ENCODE data around the gene MRFAP1.

MRFAP1 gene

GRCh38 chr4:6594826-6595355 is 45.6 kb upstream of the MRFAP1 start:
- Mint-ChIP-seq H3K36me3 (ENCODE audit: low read depth) (no peaks in the 10 kb centered on the region), H3K27ac (no peak overlapping the region), H3K4me3 (no peak overlapping the region), H3K4me1 (no peaks in the 10 kb centered on the region), H3K27me3 (ENCODE audit: low read depth) (peaks cover 3% of the 10 kb centered on the region), H3K9me3 (no peaks in the 10 kb centered on the region)
- no peak for TF ChIP-seq CTCF (IDR thresholded peaks at IDR 0.05; ENCODE audit: unreplicated experiment in 3 of 3)

- no peaks in the 10 kb centered on the region for H3K9me3 Mint-ChIP-seq
- no peaks in the 10 kb centered on the region for H3K4me1 Mint-ChIP-seq
These were observed 44.5 kb upstream of the MRFAP1 start for GRCh38 chr4:6595897-6596537.

GRCh38 chr4:6596948-6597347 is 43.5 kb upstream of the MRFAP1 start:
- H3K27ac Mint-ChIP-seq, result no peak overlapping the region
- TF ChIP-seq CTCF (IDR thresholded peaks at IDR 0.05; ENCODE audit: unreplicated experiment in 3 of 3), result no peak
- peaks cover 4% of the 10 kb centered on the region for H3K36me3 Mint-ChIP-seq (ENCODE audit: low read depth)
- no peaks in the 10 kb centered on the region for H3K9me3 Mint-ChIP-seq
- no peaks in the 10 kb centered on the region for H3K4me1 Mint-ChIP-seq
- H3K4me3 Mint-ChIP-seq, result no peak overlapping the region
- no peaks in the 10 kb centered on the region for H3K27me3 Mint-ChIP-seq (ENCODE audit: low read depth)

More at GRCh38 chr4:6595897-6596537, 44.5 kb upstream of the MRFAP1 start:
- no peak for TF ChIP-seq CTCF (IDR thresholded peaks at IDR 0.05; ENCODE audit: unreplicated experiment in 3 of 3)
- Mint-ChIP-seq H3K27me3 (ENCODE audit: low read depth) (peaks cover 3% of the 10 kb centered on the region), H3K36me3 (ENCODE audit: low read depth) (no peaks in the 10 kb centered on the region), H3K4me3 (no peak overlapping the region), H3K27ac (no peak overlapping the region)

GRCh38 chr4:6598127-6598526 is 42.4 kb upstream of the MRFAP1 start:
- peaks cover 6% of the 10 kb centered on the region for H3K36me3 Mint-ChIP-seq (ENCODE audit: low read depth)
- H3K4me1 Mint-ChIP-seq, result no peaks in the 10 kb centered on the region
- H3K4me3 Mint-ChIP-seq, result no peak overlapping the region
- no peaks in the 10 kb centered on the region for H3K9me3 Mint-ChIP-seq
- no peak overlapping the region for H3K27ac Mint-ChIP-seq
- no peaks in the 10 kb centered on the region for H3K27me3 Mint-ChIP-seq (ENCODE audit: low read depth)
- TF ChIP-seq CTCF (IDR thresholded peaks at IDR 0.05; ENCODE audit: unreplicated experiment in 3 of 3), result no peak

GRCh38 chr4:6598641-6599040 is 41.8 kb upstream of the MRFAP1 start:
- H3K27me3 Mint-ChIP-seq (ENCODE audit: low read depth), result no peaks in the 10 kb centered on the region
- no peak for TF ChIP-seq CTCF (IDR thresholded peaks at IDR 0.05; ENCODE audit: unreplicated experiment in 3 of 3)
- no peaks in the 10 kb centered on the region for H3K9me3 Mint-ChIP-seq
- H3K27ac Mint-ChIP-seq, result no peak overlapping the region
- H3K4me3 Mint-ChIP-seq, result no peak overlapping the region
- no peaks in the 10 kb centered on the region for H3K4me1 Mint-ChIP-seq
- peaks cover 9% of the 10 kb centered on the region for H3K36me3 Mint-ChIP-seq (ENCODE audit: low read depth)

- peaks cover 37% of the 10 kb centered on the region for H3K36me3 Mint-ChIP-seq (ENCODE audit: low read depth)
- no peaks in the 10 kb centered on the region for H3K27me3 Mint-ChIP-seq (ENCODE audit: low read depth)
- no peak overlapping the region for H3K4me3 Mint-ChIP-seq
- no peaks in the 10 kb centered on the region for H3K4me1 Mint-ChIP-seq
- peaks cover 4% of the 10 kb centered on the region for H3K9me3 Mint-ChIP-seq
- H3K27ac Mint-ChIP-seq, result no peak overlapping the region
- no peak for TF ChIP-seq CTCF (IDR thresholded peaks at IDR 0.05; ENCODE audit: unreplicated experiment in 3 of 3)
These were observed 38.7 kb upstream of the MRFAP1 start for GRCh38 chr4:6601661-6602250.
